Mesothelial cell of epicardium (in vitro differentiated cells): ENCODE measurements around the gene TSSK6. TPM values are rescaled to one million over a fixed set of nuclear protein-coding genes. Genes with fewer than 3 reads are reported as not detected.

Experiments used
- DNase-seq, 2 experiments: peaks; one replicate each; pipeline ENCODE4 v3.0.0; 2021; ENCODE audit warnings: low spot score in 2 of 2; ENCODE audit not compliant: unreplicated experiment in 2 of 2
- H3K27ac Mint-ChIP-seq: 2 replicates; pipeline ENCODE4 v1.8.0; 2021; ENCODE audit warnings: mixed read lengths
- H3K27me3 Mint-ChIP-seq: 2 replicates; pipeline ENCODE4 v1.8.0; 2021; ENCODE audit warnings: low read depth, mixed read lengths
- H3K36me3 Mint-ChIP-seq: 2 replicates; pipeline ENCODE4 v1.8.0; 2021; ENCODE audit warnings: mixed read lengths
- H3K4me1 Mint-ChIP-seq: 2 replicates; pipeline ENCODE4 v1.8.0; 2021; ENCODE audit warnings: mixed read lengths
- H3K4me3 Mint-ChIP-seq: 2 replicates; pipeline ENCODE4 v1.8.0; 2021; ENCODE audit warnings: mild to moderate bottlenecking, moderate library complexity, mixed read lengths
- H3K9me3 Mint-ChIP-seq: 2 replicates; pipeline ENCODE4 v1.8.0; 2021; ENCODE audit warnings: mixed read lengths
- CTCF ChIP-seq: fragments of 200-600 bp; sonication (generic); IDR thresholded peaks from one replicate; pipeline ENCODE4 v1.5.0; 2021; ENCODE audit warnings: antibody characterized with exemption; ENCODE audit not compliant: unreplicated experiment
- total RNA-seq: library from RNA; stranded (reverse); gene quantifications from 3 replicates; pipeline ENCODE4 v1.2.1, GENCODE V29; 2021

The TSSK6 gene
- total RNA-seq, 1 donor from 2014 or later: 2.1 TPM

DNA sequence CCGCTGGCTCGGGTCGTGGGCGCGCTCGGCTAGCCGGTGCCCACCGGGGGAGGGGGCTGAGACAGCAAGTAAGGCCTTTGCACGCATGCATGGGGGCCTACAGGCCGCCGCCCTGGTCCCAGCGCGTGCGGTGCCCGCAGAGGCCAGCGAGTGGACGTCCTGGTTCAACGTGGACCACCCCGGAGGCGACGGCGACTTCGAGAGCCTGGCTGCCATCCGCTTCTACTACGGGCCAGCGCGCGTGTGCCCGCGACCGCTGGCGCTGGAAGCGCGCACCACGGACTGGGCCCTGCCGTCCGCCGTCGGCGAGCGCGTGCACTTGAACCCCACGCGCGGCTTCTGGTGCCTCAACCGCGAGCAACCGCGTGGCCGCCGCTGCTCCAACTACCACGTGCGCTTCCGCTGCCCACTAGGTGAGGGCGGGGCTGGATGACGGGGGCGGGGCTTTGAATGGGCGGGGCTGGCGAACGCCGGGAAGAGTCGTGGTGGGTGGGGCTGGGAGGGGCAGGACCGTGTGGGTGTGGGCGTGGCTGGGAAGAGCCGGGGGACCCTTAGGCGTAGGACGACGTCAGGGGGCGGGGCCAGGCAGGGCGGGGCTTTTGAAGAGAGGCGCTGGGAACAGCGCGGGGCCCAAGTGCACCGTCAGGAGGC, 24.8 kb upstream of the TSSK6 start:
- Mint-ChIP-seq H3K36me3 (no peaks in the 10 kb centered on the region), H3K27ac (no peak overlapping the region), H3K4me3 (no peak overlapping the region), H3K27me3 (peaks cover 6% of the 10 kb centered on the region), H3K9me3 (no peaks in the 10 kb centered on the region), H3K4me1 (peaks cover 14% of the 10 kb centered on the region)
- TF ChIP-seq CTCF: no peak
- DNase-seq: no peak

- Mint-ChIP-seq H3K4me3 (no peak overlapping the region), H3K27ac (no peak overlapping the region), H3K36me3 (no peaks in the 10 kb centered on the region), H3K9me3 (no peaks in the 10 kb centered on the region), H3K27me3 (peaks cover 6% of the 10 kb centered on the region), H3K4me1 (peaks cover 14% of the 10 kb centered on the region)
- no peak for DNase-seq
- no peak for TF ChIP-seq CTCF
Measured at GRCh38 chr19:19539698-19540063, 24.3 kb upstream of the TSSK6 start.

GRCh38 chr19:19538785-19539166, 23.4 kb upstream of the TSSK6 start:
- DNase-seq: no peak
- no peak for TF ChIP-seq CTCF
- Mint-ChIP-seq H3K27me3 (peaks cover 6% of the 10 kb centered on the region), H3K36me3 (no peaks in the 10 kb centered on the region), H3K9me3 (no peaks in the 10 kb centered on the region), H3K4me1 (peaks cover 20% of the 10 kb centered on the region), H3K4me3 (peak overlapping the region; percentile 70), H3K27ac (no peak overlapping the region)

- H3K27ac Mint-ChIP-seq: no peak within 1 kb of the TSS
- peaks cover 6% of the 10 kb centered on the region for H3K27me3 Mint-ChIP-seq
- TF ChIP-seq CTCF: no peak
- H3K4me1 Mint-ChIP-seq: peaks cover 23% of the 10 kb centered on the region
- H3K36me3 Mint-ChIP-seq: no peaks in the 10 kb centered on the region
- no peaks in the 10 kb centered on the region for H3K9me3 Mint-ChIP-seq
- H3K4me3 Mint-ChIP-seq: peak within 1 kb of the TSS; percentile 70
- DNase-seq: peak; percentile 67 to 77
Measured at GRCh38 chr19:19538061-19538784, 22.9 kb upstream of the TSSK6 start, which contains the start of gene CILP2. CILP2 (plus strand) TSS chr19:19538265; CDS start chr19:19538350, 85 bp downstream.

DNA sequence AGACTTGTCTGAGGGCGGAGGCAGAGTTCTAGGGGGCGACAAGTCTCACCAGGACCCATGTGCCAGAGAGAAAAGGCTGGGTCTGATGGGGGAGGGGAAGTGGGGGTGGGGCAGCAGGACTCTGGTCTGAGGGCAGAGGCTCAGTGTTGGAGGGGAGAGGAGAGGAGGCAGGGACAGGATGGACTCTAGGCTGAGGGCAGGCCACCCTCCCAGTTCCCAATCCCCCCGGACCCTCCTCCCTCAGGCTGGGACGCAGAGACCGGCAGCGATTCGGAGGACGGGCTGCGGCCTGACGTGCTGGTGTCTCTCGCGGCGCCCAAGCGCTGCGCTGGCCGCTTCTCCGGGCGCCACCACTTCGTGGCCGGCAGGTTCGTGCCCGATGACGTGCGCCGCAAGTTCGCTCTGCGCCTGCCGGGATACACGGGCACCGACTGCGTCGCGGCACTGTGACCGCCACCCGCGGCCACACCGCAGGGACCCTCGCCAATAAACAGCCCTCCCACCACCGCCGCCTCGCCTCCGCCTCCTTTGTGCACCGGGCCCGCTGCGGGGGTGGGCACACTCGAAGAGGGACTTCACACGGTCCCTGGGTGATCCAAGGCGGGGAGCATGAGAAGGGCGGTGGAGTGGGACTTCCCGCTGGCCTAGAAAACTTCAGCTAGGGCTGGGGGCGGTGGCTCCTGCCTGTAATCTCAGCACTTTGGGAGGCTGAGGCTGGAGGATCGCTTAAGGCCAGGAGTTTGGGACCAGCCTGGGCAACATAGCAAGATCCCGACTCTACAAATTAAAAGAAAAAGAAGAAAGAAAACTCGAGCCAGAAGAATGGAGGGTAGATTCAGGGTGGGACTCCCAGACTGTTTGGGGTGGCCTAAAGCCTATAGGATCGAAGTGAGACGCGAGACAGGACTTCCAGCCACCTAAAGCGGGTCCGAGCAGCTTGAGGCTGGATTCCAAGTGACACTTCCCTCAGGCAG, 22.0 kb upstream of the TSSK6 start:
- no peaks in the 10 kb centered on the region for H3K9me3 Mint-ChIP-seq
- DNase-seq: no peak
- no peak overlapping the region for H3K27ac Mint-ChIP-seq
- H3K4me1 Mint-ChIP-seq: peaks cover 26% of the 10 kb centered on the region
- peak overlapping the region; percentile 70 for H3K4me3 Mint-ChIP-seq
- no peaks in the 10 kb centered on the region for H3K36me3 Mint-ChIP-seq
- H3K27me3 Mint-ChIP-seq: peaks cover 6% of the 10 kb centered on the region
- TF ChIP-seq CTCF: no peak
